ENCODE results near the gene RAMP1.

Gene RAMP1

DNA sequence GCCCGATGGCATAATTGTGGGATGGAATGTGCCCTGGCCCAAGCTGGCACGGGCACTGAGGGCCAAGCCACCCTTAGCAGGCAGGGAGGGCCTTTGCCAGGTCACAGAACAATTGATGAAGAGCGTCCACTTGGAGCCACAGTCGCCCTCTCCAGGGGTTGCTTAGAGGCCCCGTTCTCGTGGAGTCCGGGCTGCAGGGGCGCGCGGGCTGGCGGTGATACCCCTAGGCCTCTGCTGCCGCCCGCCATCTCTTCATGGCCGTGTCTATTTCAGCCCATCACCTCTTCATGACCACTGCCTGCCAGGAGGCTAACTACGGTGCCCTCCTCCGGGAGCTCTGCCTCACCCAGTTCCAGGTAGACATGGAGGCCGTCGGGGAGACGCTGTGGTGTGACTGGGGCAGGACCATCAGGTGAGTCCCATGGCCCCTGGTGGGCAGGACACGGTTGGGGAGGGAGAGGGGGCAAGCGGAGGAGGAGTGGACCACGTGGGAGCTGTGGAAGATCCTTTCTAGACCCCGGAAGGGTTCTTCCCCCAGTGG is 17.6 kb downstream of the RAMP1 start:
- no peak for DNase-seq (ENCODE audit: low read depth in 2 of 2)

DNA sequence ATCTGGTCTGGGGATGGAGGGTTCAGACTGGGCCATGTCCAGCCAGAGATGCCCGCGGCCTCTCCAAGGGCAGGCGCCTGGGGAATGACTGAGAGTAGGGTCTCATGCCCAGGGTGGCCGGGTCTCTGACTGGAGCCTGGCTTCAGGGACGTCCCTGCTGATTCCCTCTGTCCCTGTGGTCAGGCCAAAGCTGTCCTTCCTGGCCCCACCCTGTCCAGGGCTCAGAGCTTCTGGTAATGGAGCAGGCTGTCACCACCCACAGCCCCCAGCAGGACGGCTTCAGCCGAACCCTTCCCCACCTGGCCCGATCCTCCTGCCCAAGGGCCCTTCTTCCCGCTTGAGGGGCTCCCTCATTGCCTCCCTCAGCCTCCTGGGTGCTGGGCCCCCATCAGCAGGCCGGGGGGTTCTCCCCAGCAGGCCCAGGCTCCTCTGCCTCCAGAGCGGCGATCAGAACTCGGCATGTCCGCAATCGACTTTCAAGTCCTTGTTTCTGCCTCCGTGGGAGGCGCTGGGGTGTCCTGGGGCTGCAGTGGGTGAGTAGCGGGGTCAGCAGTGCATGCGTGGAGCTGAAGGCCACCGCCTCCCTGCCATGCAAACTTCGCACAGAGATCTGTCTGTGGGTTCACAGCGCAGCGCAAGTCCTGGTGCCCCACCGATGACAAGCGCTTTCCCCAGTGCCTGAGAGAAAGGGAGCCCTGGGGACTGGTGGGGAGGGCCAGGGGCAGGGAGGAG is 18.3 kb downstream of the RAMP1 start:
- DNase-seq (ENCODE audit: low read depth in 2 of 2), result no peak

DNA sequence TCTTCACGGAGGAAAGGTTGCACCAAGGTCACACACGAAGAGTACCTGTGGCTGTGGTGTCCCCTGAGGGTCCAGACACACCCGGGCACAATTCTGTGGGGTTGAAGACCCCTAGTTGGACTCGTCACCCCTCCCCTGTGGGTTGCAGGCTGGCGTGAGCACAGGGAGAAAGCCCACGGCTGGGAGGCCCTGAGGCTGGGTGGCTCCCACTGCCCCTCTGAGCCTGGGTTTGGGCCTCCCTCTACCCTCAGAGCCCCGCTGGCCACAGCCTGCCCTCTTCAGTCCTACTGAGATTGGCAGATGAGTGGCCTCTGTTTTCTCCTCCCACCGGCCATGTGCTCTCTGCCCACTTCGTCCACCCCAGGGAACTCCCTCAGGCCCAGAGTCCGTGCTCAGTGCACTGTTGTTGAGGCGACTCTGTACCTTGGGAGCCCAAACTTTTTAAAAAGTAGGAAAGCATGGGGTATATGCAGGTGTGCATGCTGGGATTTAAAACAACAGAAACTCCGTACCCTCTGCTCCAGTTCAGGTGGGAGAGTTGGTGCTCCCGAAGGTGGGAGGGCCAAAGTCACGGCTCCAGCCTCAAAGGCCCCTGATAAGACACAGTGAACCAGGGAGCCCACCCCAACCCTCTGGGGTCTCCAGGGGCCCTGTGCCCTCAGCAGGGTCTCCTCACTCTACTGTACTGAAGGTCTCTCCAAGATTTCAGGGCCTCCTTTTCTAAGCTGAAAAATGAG is 19.1 kb downstream of the RAMP1 start:
- no peak for DNase-seq (ENCODE audit: low read depth in 2 of 2)

DNA sequence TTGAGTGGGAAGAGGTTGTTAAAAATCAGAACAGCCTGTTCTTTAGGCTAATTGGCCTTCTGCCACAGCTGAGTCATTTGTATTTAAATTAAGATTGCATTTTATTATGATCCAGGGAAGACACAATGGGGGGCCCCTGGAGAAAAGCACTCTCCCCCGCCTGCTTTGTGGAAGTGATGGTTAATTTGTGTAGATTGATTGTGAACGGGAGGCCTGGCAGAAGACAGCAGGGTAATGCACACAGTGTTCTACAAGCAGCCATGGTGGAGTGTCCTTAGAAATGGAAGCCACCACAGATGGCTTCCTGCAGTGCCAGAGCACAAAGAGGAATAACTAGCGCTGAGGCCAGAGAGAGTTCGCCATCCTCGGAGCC is 19.6 kb downstream of the RAMP1 start:
- no peak for DNase-seq (ENCODE audit: low read depth in 2 of 2)

DNA sequence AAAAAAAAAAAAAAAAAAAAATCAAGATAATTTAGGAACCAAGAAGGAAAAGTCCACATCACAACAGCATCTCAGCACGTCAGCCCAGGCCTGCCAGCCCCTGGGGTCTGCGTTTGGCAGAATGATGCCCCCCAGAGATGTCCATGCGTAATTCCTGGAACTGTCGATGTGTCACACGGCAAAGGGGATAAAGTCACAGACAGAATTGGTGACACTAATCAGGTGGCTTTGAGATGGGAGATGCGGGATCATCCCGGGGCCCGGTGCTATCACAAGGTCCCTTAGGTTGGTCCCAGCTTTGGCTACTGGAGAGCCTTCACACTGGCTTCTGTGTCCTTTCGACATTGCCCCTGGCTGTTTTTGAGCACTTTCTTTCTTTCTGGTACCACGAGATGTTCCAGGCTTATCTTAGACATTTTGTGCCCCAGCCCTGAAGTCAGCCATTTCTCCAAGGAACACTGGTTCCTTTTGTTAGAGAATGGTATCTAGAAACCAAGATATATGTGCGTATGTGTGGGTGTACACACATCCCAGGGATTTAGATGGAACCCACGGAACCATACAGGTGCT is 20.7 kb downstream of the RAMP1 start:
- DNase-seq (ENCODE audit: low read depth in 2 of 2), result no peak

DNA sequence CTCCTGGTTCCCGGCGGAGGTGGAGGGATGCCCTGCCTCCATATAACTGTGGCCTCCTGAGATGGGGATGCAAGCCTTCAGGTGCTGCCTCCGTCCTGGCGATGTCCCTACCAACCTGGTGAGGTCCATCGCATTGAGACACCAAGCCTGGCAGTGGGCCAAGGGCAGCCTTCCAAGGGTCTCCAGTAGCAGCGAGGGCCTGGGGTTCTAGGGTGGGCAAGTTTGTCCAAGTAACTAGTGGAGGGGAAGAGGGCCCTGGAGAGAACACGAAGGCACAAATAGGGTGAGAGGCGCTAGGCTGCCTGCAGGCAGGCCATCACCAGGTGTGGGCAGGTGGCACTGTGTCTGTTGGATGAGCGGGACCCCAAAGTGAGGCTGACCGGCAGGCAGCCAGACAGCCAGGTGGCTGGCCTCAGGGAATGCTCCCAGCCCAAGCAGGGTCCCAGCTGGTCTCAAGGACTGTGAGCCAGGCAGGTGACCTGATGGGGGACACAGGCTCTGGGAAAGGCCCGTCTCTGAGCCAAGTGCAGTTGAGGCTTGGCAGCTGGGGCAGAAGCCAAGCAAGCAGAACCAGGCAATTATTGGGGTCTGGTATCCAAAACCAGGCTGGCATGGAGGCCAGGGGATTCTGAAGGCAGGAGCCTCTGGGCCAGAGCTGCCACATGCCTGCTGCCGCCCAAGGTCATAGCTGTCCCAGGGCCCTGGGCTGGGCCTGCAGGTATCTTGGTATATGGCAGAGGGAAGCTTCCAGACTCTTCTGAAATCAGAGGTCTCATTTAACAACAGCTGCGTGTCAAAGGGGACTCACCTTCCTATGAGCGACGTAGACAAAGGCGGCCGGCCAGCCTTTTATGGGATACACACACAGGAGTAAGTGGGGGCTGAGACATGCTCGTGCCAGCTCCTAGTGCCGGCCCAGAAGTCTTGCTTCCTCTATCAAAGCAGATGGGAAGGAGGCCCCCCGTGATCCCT is 23.4 kb downstream of the RAMP1 start:
- DNase-seq (ENCODE audit: low read depth in 2 of 2), result no peak

DNA sequence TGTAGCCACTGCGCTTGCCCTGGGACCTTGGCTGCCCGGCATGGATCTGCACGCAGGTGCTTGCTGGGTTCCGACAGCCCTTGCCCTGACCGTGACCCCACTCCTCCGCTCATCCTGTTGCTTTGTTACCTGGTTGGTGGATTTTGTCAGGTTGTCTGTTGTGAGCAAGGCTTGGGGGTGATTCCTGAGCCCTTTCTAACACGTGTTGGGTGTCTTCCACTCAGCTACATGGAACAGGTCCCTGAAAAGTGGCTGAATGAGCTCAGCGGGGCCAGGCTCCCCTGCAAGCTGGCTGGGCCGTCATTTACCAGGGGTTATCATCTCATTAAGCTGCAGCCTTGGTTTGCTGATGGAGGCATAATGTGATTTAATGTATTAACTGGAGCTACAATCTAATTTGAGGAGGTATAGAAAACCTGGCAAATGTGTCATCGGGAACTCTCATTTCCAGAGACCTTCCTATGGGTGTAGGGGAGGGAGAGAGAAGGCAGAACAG is 24.6 kb downstream of the RAMP1 start:
- no peak for DNase-seq (ENCODE audit: low read depth in 2 of 2)

DNA sequence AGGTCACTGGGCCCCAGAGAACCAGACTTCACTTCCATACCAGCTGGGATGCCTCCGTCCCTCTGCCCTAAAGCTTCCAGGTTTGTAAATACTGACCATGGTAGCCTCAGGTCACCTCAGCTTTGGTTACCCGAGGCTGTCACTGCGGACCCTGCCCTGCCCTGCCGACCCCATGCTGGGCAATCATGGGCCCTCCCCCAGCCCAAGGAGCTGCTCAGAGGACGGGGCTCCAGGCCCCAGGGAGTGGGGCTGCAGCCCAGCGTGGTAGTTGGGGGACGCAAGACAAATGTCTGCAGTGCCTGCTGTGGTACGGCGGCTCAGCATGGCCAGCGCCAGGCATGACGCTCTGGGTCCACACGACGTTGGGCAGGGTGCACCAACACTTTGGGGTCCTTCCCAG is 25.3 kb downstream of the RAMP1 start:
- DNase-seq (ENCODE audit: low read depth in 2 of 2), result no peak

DNA sequence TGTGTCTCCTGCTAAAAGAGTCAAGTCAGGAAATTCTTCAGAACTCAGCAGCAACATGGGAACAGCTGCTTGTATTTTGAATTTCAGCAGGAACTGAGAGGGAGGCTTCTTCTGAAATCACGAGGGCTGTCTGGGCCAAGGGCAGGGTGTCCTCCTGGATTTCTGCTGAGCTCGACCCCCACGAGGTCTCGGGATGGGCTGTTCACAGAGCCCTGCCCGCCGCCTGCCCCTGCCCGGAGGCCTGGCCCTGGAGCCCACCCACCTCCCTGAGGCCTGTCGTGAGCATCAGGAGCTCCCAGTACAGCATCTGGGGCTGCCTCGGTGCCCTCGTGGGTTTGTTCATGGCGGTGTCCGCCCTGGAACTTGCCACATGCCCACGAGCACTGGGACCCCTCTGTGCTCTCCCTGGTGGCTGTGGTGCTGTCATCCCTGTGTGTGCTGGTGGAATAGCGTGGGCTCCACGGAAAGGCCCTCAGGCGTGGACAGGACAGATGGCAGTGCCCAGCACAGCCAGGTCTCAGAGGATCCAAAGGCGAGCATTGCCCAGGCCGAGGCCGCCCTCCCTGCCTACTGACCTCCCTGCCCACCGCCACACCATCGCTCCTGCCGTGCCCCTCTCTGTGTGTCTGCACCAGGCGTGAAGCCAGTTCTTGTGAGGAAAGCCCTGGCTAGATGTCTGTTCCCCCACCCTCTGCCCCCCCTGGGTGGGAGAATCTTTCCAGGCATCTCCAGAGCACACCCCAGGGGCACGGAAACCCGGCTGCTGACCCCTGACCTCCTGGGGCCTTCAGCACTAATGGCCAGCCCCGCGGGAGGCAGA is 25.9 kb downstream of the RAMP1 start:
- no peak for DNase-seq (ENCODE audit: low read depth in 2 of 2)

DNA sequence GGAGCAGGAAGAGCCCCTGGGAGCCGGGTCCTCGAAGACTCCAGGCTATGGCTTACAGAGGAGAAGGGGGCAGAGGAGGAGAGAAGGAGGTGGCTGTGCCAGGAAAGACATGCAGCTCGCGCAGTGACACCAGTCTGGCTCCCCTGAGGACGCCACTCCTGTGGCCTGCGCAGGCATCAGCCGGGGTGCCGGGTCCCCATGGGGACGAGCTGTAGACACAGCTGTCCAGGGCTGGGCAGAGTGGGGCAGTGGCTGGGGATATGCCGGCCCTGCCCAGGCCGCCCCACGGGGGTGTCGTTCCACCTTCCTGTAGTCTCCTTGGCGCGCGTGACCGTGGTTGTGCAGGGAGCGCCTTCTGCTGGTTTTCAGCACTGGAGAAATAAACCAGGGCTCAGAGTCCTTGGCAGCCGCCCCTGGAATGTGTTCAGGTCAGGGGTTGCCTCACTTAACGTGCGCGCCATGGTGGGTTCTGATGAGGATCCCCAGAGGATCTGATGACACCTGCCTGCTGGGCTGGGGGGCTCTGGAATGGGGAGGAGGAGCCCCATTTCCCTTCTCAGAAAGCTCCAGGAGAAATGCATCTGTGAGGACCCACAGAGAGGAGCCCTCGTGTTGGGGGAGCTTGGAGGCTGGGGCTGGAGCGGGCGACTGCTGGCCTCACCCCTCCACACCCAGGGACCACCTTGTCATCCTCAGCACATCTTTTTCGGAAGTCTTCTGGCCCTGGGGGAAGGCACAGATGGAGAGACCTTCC is 26.7 kb downstream of the RAMP1 start:
- no peak for DNase-seq (ENCODE audit: low read depth in 2 of 2)

DNA sequence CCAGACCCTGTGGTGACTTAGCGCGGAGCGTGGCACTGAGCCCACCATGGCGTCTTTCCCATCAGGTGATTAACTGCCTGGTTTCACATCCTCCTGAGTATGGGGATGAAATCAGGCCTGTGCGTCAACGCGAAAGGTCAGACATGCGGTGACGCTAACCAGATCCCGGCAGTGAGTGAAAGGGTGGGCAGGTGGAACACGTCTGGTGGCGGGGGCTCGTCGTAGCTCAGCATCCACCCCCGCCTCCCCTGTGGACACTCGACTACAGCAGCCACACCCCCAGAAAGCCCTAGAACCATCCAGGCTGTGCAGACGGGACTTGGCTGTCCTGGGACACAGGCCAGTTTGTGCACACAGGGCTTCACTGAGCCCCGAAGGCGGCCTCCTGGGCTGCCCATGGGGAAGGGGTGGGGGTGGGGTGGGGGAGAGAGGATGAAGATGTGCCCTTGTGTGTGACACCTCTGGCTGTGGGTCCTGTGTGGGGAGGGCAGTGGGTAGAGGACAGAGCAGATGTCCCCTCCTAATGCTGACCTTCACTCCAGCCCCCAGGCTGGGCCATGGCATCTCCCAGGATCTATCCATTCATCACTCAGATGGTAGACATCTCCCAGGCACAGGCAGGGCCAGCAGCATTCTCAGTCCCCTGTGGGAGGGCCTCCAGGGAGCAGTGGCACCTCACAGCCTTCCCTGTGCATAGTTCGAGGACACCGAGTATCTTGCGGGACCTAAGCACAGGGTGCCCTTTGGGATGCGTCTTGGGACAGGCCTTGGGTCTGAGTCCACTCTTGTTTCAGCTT is 27.5 kb downstream of the RAMP1 start:
- DNase-seq (ENCODE audit: low read depth in 2 of 2), result no peak

DNA sequence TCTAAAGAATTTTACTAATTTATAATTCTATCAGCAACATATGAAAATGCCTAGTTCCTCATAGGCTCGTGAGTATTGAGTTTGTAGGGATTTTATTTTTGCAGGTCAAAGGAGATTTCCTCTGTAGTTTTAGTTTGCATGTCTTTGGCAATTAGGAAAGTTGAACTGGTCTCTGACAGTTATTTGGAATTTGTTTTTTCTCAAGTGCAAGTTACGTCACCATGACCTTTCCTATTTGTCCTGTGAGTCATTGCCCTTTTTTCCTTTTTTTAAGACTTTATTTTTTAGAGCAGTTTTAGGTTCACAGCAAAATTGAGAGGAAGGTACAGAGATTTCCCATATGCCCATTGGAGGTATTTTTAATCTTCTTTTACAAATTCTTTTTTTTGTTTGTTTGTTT is 29.0 kb downstream of the RAMP1 start:
- no peak for DNase-seq (ENCODE audit: low read depth in 2 of 2)

DNA sequence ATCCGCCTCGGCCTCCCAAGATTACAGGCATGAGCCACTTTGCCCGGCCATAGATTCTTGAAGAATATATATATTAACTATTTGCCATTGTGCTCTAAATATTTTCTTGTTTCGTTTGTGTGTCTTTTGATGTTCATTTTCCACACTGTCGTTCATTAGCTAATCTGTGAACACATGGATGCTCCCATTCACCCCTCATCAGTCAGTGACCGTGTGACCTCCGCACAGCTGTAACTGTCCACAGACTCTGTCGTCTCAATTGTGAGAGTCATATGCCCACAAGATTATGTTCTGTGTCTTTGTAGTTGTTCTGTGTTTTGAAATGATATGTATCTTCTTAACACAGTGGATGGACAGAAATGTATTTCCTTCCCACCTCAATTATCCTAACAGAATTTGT is 29.6 kb downstream of the RAMP1 start:
- DNase-seq (ENCODE audit: low read depth in 2 of 2), result no peak

DNA sequence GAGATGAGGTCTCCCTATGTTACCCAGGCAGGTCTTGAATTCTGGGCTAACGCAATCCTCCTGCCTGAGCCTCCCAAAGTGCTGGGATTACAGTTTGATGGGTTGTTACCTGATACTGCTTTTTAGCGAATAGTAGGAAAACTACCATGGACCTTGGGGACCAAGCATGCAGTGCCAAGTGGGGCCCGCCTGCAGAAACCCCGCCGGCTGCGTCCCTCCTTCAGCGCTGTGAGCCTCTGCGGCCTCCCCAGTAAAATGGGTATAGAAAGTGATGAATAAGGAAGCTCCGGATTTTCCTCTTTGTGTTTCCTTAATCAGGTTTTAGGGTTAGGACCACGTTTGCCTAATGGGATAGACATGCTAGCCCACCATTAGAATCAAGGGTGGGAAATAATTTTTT is 30.4 kb downstream of the RAMP1 start:
- DNase-seq (ENCODE audit: low read depth in 2 of 2), result no peak

DNA sequence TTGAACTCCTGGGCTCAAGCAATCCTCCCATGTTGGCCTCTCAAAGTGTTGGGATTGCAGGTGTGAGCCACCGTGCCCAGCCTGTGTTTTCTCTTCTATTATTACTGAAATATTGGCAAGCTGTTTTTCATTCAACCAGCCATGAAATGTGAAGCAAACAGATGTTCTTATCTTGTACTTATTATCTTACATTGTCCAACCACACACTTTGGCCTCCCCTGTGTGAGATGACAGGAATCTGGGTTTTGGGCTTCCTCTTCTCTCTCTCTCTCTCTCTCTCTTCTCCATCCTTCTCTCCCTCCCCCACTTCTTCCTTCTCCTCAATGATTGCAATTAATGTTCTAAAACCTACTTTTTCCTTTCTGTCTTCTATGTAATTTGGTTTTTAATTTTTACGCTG is 33.1 kb downstream of the RAMP1 start:
- DNase-seq (ENCODE audit: low read depth in 2 of 2), result no peak

DNA sequence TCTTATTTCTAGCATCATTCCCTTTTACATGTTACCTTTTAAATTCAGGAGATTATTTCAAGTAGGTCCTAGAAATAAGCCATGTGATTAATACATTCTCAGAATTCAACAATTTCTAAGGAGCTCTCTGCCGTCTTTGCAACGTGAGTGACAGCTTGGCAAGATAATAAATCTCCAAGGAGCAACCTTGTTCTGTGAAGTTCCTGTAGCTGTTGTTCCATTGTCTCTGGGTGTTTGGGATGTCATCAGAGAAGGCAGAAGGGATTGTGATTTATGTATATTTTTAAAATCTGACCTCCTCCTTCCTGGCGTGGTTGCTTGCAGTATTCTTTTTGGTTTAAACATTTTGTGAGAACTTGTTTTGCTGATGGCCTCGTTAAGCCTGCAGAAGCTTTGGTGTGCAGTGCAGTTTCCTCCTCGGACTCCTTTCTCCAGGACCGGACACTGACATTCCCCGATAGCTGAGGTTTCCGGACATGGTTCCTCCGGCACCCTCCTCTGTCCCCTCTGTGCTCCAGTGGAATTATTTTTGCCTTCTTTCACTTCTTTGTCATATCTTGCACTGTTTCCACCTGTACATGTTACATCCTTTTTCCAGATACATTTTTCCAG is 33.7 kb downstream of the RAMP1 start:
- DNase-seq (ENCODE audit: low read depth in 2 of 2), result no peak

DNA sequence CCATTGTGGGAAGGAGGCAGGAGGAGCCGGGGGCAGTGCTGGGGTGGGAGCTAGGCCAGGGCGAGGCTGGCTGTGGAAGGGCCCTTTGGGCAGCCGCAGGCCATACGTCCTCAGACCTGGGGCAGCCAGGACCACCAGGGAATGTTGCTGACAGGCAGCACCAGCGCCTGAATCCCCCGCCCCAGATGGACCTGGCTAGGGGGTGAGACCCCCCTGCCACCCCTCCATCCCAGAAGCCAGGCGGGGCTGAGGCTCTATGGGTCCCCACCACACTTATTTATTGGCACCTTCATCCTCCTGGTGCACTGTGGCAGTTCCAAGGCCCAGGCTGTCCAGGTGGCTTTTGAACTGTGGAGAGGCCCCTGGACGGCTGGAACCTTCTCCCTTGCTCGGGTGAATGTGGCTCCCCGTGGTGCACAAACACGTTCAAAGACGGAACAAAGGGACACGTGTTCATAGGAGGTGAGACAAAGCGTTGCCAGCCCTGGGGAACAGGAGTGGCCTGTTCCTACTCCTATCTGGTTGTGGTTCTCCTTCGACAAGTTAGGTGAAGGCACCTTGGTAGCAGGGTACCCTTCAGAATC is 35.1 kb downstream of the RAMP1 start:
- DNase-seq (ENCODE audit: low read depth in 2 of 2), result no peak

DNA sequence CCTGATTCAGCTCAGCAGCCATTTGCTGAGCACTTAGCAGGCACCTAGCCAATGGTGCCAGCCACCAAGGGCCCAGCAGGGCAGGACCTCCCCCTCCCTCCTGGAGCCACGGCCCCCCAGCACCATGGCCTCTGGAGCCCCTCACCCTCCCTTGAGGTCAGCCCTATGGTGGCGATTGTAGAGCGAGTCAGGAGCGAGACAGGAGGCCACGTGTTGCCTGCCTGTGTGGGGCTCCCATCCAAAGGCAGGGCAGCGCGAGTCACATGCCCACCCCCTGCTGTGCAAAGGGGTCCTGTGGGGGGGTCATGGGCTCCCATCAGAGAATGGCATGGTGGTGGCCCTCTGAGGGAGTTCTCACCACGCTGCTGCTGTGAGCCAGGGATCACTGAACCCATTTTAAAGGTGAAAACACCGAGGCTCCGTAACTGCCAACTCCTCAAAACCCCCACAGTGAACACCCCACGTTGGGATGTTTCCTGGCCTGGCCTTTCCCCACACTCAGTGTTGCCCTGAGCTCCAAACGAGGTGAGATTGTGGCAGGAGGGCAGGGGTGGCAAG is 35.6 kb downstream of the RAMP1 start:
- DNase-seq (ENCODE audit: low read depth in 2 of 2), result no peak

Data from stimulated activated CD8-positive, alpha-beta memory T cell treated with anti-CD3 and anti-CD28 coated beads, Interleukin-15, amount 100 ng/mL, for 4 hours (primary cell).